Thyroid gland (tissue), 4 donors: Measurements from ENCODE around the gene ZXDC. TPM values are rescaled to one million over a fixed set of nuclear protein-coding genes. Genes with fewer than 3 reads are reported as not detected.

Experiments used
- DNase-seq, 2 donors: peaks; one replicate each; pipeline ENCODE4 v3.0.0-alpha.2; 2019
- H3K27ac ChIP-seq, 3 donors: fragments of 200-600 bp; sonication (generic); 1 replicate in 2 of 3; 2 replicates in 1 of 3; pipeline ENCODE4 v1.5.1; 2016 to 2019; ENCODE audit warnings: mild to moderate bottlenecking in 1 of 3, moderate library complexity in 1 of 3
- H3K27me3 ChIP-seq: fragments of 200-600 bp; sonication (generic); one replicate; pipeline ENCODE4 v1.5.1; 2019
- H3K36me3 ChIP-seq, 2 donors: fragments of 200-600 bp; sonication (generic); one replicate each; pipeline ENCODE4 v1.5.1; 2016 to 2019
- H3K4me1 ChIP-seq, 2 donors: fragments of 200-600 bp; sonication (generic); one replicate each; pipeline ENCODE4 v1.5.1; 2017 to 2019
- H3K4me3 ChIP-seq, 3 donors: fragments of 200-600 bp; sonication (generic); replicated peaks in 1 of 3; 1 replicate in 2 of 3; 2 replicates in 1 of 3; pipeline ENCODE4 v1.5.1; 2016; ENCODE audit warnings: mild to moderate bottlenecking in 1 of 3
- H3K9me3 ChIP-seq: fragments of 200-600 bp; sonication (generic); one replicate; pipeline ENCODE4 v1.5.1; 2017
- POLR2A ChIP-seq, 2 donors: fragments of 450-650 bp; IDR thresholded peaks; one replicate each; pipeline ENCODE4 v1.6.1; 2017; ENCODE audit warnings: antibody characterized with exemption in 2 of 2, mild to moderate bottlenecking in 2 of 2, moderate library complexity in 1 of 2
- WGBS, 2 donors: methylation state at CpG; one replicate each; pipeline ENCODE4 v1.1.5; 2017; 5-methylcytosine and 5-hydroxymethylcytosine counted together
- intact Hi-C: fragments of 100-400 bp; cut with DNase I; formaldehyde crosslinking; loops from one replicate; pipeline ENCODE4 v1.15.1; 2023
- total RNA-seq, 4 donors: library from RNA; depleted of rRNA; stranded (reverse); fragments of >200 nt; gene quantifications; one replicate each; pipeline ENCODE4 v1.2.3, GENCODE V29; 2016
- TF ChIP-seq, protein P1 (sequence below), 6 experiments: fragments of 200-600 bp in 3 of 6; fragments of 450-650 bp in 3 of 6; sonication (generic) in 3 of 6; IDR thresholded peaks; one replicate each; pipeline ENCODE4 v1.5.1; 2016 to 2019; ENCODE audit warnings: antibody characterized with exemption in 6 of 6, mild to moderate bottlenecking in 2 of 6, inconsistent platforms in 1 of 6, moderate library complexity in 1 of 6

The ZXDC gene
- total RNA-seq, 4 donors from 2014 or later = 51.5 to 96.8 (median 57.4) TPM

DNA sequence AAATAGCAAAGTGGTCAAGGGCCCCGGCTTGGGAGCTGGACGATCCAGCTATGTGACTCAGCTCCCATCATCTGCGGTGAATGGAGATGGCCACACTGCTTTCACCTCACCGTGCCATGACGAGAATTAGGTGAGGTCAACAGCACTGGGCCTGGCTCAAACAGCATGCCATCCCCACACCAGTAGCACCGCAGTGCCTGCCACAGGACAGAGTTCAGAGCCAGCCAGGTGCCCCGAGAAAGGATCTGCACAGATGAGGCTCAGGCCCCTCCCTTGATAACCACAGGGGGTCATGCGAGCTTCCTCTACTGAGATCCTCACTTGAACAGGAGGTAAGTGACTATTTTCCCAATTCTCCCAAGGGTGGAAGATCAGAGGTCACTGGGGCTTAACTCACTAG lies 29.4 kb downstream of the ZXDC start:
- H3K4me3 ChIP-seq = no peak overlapping the region
- H3K36me3 ChIP-seq = peaks cover 7 to 15% of the 10 kb centered on the region in 2 donors
- H3K4me1 ChIP-seq = no peaks in the 10 kb centered on the region
- intact Hi-C loops = no loop called here
- TF ChIP-seq, protein P1, sequence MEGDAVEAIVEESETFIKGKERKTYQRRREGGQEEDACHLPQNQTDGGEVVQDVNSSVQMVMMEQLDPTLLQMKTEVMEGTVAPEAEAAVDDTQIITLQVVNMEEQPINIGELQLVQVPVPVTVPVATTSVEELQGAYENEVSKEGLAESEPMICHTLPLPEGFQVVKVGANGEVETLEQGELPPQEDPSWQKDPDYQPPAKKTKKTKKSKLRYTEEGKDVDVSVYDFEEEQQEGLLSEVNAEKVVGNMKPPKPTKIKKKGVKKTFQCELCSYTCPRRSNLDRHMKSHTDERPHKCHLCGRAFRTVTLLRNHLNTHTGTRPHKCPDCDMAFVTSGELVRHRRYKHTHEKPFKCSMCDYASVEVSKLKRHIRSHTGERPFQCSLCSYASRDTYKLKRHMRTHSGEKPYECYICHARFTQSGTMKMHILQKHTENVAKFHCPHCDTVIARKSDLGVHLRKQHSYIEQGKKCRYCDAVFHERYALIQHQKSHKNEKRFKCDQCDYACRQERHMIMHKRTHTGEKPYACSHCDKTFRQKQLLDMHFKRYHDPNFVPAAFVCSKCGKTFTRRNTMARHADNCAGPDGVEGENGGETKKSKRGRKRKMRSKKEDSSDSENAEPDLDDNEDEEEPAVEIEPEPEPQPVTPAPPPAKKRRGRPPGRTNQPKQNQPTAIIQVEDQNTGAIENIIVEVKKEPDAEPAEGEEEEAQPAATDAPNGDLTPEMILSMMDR (IDR thresholded peaks at IDR 0.05) = no peak
- no peak for TF ChIP-seq POLR2A (IDR thresholded peaks at IDR 0.05)
- 86 to 94% methylated on average over 8 of the region's 8 CpGs for WGBS, 2 donors
- H3K27me3 ChIP-seq = no peaks in the 10 kb centered on the region
- no peaks in the 10 kb centered on the region for H3K9me3 ChIP-seq
- DNase-seq = no peak
- no peak overlapping the region for H3K27ac ChIP-seq

DNA sequence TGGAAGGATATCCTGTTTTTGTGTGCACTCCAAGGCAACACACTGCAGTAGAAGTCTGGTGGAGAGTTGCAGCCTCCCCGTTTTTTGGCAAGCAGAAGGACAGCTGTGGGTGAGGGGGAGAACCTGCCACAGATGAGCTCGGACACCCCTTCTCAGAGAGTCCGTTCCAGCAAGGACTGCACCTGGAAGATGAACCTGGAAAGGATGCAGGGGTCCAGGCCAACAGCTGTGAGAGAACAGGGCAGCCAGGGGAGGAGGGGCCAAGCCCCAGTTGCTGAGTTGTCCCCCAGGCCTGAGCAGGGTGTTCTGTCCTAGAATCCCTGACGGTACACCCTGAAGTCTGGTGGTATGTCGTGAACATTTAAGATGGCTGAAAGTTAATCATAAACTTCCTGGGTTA lies 30.2 kb downstream of the ZXDC start:
- WGBS, 2 donors = 53 to 74% methylated on average over 5 of the region's 5 CpGs
- Histone ChIP-seq H3K36me3 (peaks cover 4 to 12% of the 10 kb centered on the region in 2 donors), H3K4me1 (no peaks in the 10 kb centered on the region), H3K27ac (no peak overlapping the region), H3K4me3 (no peak overlapping the region), H3K9me3 (no peaks in the 10 kb centered on the region), H3K27me3 (no peaks in the 10 kb centered on the region)
- intact Hi-C loops = no loop called here
- DNase-seq = no peak
- TF ChIP-seq, protein P1 (IDR thresholded peaks at IDR 0.05) = no peak
- TF ChIP-seq POLR2A (IDR thresholded peaks at IDR 0.05) = no peak

DNA sequence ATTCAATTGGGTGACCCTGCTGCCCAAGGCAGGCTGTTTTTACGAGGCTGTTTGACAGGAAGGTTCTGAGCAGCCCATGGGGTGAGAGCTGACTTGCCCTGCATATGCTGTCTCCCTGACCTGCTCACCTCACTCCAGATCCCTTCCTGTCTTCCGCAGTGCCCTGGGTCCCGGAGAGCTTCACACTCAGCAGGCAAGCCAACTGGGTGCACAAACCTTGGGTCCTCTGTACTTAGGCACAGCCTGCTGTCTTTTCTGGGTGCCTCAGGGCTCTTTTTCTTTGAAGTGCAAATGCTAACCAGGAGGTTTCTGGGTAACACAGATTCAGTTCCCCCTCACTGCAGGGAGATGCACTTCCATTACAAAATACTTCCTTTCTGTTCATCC lies 32.8 kb downstream of the ZXDC start:
- H3K27me3 ChIP-seq = no peaks in the 10 kb centered on the region
- TF ChIP-seq, protein P1 (IDR thresholded peaks at IDR 0.05) = no peak
- no peak for TF ChIP-seq POLR2A (IDR thresholded peaks at IDR 0.05)
- H3K4me3 ChIP-seq = no peak overlapping the region
- H3K4me1 ChIP-seq = no peaks in the 10 kb centered on the region
- peaks cover 10 to 24% of the 10 kb centered on the region in 2 donors for H3K36me3 ChIP-seq
- no peak overlapping the region for H3K27ac ChIP-seq
- DNase-seq = no peak
- H3K9me3 ChIP-seq = no peaks in the 10 kb centered on the region
- intact Hi-C loops = no loop called here
- 92 to 98% methylated on average over 3 of the region's 3 CpGs for WGBS, 2 donors

DNA sequence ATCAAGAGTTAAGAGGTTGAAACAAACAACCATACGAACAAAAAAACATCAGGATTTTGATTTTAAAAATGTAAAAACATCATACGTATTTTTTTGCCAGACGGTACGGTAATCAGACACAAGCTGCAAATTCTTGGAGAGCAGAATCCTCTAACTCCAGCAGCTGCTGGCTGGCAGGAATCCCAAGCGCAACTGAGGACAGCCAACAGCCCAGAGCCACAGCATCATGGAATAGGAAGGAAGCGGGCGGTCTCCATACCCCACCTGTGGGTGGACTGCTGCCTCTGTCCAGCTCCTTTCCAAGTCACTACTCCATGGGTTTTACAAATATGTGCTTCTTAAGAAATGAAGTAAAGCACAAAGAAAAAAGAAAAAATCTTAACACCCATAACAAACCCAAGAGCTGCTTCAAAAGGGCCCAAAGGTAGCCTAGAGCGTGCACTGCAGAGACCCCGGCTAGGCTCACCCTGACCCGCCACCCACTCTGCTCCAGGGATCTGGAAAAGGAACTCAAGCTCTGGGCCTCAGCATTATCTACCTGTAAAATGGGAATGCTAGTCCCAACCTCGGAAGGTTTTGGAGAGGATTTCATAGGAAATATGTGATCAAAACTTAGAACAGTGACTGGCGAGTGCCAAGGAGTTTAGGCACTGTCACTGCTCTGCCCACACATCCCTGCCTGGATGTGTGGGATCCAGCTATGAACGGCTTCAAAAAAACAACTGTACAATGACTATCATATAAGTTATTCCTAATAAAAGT lies 33.4 kb downstream of the ZXDC start:
- Histone ChIP-seq H3K4me3 (no peak overlapping the region), H3K36me3 (peaks cover 10 to 27% of the 10 kb centered on the region in 2 donors), H3K9me3 (no peaks in the 10 kb centered on the region), H3K27ac (no peak overlapping the region), H3K27me3 (no peaks in the 10 kb centered on the region), H3K4me1 (no peaks in the 10 kb centered on the region)
- intact Hi-C loops = no loop called here
- WGBS, 2 donors = 85% methylated on average over 13 of the region's 13 CpGs
- no peak for DNase-seq
- TF ChIP-seq, protein P1 (IDR thresholded peaks at IDR 0.05) = no peak

DNA sequence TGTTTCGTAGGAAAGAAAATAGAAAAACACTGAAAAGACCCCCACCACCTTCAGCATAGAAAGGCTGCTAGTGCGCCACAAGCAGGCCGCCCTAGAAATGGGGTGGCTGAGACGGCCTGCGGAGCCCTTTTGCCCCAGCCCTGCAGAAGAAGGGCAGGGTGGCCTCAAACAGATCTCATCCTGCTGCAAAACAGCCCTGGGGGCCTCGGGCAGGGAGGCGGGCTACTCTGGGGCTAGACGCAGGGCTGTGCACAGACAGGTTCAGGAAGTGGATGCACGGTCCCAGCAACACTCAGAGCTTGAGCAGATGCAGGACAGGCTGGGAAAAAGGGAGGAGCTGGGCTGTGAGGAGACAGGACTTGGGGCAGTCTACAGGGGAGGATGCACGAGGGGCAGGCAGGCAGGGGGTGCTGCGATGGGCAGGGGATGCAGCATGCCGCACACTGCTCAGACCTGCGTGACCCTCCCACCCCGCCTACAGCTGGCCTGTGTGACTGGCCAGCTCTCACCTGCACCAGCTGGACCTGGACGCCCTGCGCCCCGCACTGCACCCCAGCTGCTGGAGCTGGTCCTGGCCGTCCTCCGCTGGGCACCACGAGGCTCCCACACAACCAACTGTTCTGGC lies 34.3 kb downstream of the ZXDC start:
- Histone ChIP-seq H3K27ac (no peak overlapping the region), H3K36me3 (peaks cover 10 to 33% of the 10 kb centered on the region in 2 donors), H3K4me1 (no peaks in the 10 kb centered on the region), H3K9me3 (no peaks in the 10 kb centered on the region), H3K27me3 (no peaks in the 10 kb centered on the region), H3K4me3 (no peak overlapping the region)
- 92 to 94% methylated on average over 19 to 20 of the region's 20 CpGs for WGBS, 2 donors
- intact Hi-C loops = no loop called here
- DNase-seq = no peak
- TF ChIP-seq, protein P1 (IDR thresholded peaks at IDR 0.05) = no peak
- no peak for TF ChIP-seq POLR2A (IDR thresholded peaks at IDR 0.05)
